Left lobe of liver (tissue), 2 donors: ENCODE data around the gene DCDC2C. TPM values are rescaled to one million over a fixed set of nuclear protein-coding genes. Genes with fewer than 3 reads are reported as not detected.

Experiments used
- ATAC-seq: fragments of 200-7000 bp; cut with Tn5 transposase; one replicate; pipeline ENCODE4 v1.9.1; 2020; ENCODE audit warnings: mild to moderate bottlenecking, moderate library complexity
- DNase-seq: peaks from one replicate; pipeline ENCODE4 v3.0.0-alpha.2; 2020; ENCODE audit warnings: low spot score
- total RNA-seq: library from RNA; stranded (reverse); gene quantifications from one replicate; pipeline ENCODE4 v1.2.1, GENCODE V29; 2021
- donor health status: DM: no; HTN: no; CAD: no; lungs with moderate emphysema.
- donor health status: DM: no; HTN: yes; CAD: no.

DCDC2C gene
- total RNA-seq, 1 donor from 2014 or later, result not detected

- ATAC-seq, result no peak
- DNase-seq, result no peak
These were observed 172.8 kb downstream of the DCDC2C start for GRCh38 chr2:3876221-3876620.

DNA sequence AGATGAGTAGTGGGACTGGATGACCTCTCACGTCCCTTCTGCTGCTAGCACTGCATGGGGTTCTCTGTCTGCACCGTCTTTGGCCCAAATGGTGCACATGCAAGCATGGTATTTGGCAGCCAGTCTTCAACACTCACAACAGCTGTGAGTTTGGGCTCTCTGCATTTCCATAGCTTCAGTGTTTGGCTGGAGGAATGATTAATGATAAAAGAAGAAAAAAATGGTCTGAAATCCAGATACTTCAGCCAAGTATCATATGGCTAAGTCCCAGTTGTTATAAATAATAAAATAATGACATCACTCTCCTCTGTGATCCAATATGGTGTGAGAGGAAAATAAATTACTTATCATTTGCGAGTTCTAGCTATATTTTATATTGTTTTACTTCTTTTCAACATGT, 173.3 kb downstream of the DCDC2C start:
- no peak for DNase-seq
- no peak for ATAC-seq

DNA sequence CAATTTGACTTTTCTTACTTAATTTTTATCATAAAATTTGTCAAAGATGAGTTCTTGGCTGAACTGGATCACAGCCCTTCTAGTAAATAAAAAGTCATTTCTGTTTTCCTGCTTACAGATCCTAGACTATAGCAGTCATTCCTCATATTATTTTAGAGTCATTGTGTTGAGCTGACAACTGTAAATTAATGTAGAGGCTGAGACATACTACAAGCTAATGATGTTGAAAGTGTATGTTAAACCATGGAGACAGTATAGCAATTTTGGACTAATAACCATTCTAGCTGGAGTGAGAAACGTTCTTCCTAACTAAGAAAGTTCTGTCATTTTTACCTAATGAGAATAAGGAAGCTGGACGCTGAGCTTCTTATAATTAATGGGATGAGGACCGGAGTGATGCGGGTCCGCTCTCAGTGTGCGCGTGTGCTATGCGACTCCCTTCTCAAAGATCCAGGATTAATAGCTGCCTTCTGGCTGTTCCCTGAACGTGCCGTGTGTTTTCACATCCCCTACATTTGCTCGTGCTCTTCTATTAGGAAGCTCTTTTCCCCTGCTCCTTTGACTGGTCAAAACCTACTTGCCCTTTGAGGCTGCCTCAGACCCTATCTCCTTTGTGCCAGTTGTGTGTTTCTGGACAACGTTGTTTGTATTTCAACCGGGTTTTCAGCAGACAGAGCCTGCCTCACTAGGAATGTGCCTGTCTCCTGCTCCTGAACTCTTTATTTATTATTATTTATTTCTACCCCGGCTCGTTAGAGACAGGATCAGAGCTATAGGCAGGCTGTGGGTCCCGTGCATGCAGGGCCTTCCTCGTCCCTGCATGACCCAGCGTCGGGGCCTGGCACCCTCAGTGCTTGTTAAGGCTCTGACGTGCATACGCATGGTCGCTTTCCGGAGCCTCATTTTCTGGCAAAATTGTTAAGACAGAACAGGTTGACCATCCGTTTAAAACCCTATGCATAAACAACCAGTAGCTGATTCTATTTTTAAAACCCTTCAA, 182.6 kb downstream of the DCDC2C start:
- DNase-seq, result no peak
- no peak for ATAC-seq

DNA sequence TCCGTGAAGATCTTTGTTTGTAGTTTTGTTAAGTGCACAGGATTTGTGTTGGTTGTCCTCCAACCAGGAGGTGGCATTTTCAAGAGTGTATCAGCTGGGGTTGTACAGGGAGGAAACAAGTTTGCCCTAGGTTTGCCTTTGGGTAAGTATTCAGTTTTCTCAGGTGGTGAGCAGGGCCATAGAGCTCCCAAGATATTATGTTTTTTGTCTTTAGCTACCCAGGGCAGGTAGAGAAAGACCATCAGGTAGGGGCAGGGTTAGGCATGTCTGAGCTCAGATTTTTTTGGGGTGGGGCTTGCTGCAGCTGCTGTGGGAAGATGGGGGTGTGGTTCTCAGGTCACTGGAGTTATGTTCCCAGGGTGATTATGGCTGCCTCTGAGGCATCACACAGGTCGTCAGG, 191.6 kb downstream of the DCDC2C start:
- no peak for DNase-seq
- no peak for ATAC-seq

Other genes starting within 250 kb of the DCDC2C start
- 297 TPM for gene ADI1, start 184.0 kb upstream of the DCDC2C start, total RNA-seq
- 9.5 TPM for gene RNASEH1, start 145.2 kb upstream of the DCDC2C start, total RNA-seq
- gene RPS7, start 128.3 kb upstream of the DCDC2C start, total RNA-seq, result 388 TPM
- gene COLEC11, start 108.5 kb upstream of the DCDC2C start, total RNA-seq, result 40.1 TPM
- gene ALLC, start 45.4 kb upstream of the DCDC2C start, total RNA-seq, result 0.20 TPM